ENCODE data around the gene HBP1. TPM values are rescaled to one million over a fixed set of nuclear protein-coding genes. Genes with fewer than 3 reads are reported as not detected.

Gene HBP1
- total RNA-seq, 1 donor from 2014 or later, result 81.4 TPM

DNA sequence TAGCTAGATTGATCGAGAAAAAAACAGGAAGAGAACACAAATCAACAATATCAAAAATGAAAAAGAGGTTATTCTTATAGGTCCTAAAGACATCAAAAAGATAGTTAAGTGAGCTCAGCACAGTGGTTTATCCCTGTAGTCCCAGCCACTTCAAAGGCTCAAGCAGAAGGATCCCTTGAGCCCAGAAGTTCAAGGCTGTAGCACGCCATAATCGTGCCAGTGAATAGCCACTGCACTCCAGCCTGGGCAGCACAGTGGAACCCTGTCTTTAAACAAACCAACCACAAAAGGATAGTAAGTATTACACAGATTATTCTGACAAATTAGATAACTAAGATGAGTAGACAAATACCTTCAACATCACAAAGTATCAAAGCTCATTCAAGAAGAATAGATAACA is 83.2 kb downstream of the HBP1 start:
- intact Hi-C loops (cut with micrococcal nuclease), result no loop called here
- no peak for ATAC-seq

More for the DNA sequence above, 83.2 kb downstream of the HBP1 start:
- no peak for DNase-seq

Other genes with a start within 250 kb of the HBP1 start
- 24.2 TPM for gene PRKAR2B, start 124.3 kb upstream of the HBP1 start, total RNA-seq